ENCODE results near the gene ADGRG6. TPM values are rescaled to one million over a fixed set of nuclear protein-coding genes. Genes with fewer than 3 reads are reported as not detected.
"Not testable (repeated sequence)": the region's sequence is repeated elsewhere in the genome, so short reads cannot be mapped to it uniquely, and the experiment has no call there.

Gene ADGRG6
- total RNA-seq, 1 experiment from 2014 or later, result 2.2 TPM

GRCh38 chr6:142443532-142443931, 141.7 kb downstream of the ADGRG6 start:
- no peak for DNase-seq (ENCODE audit: low read depth)

GRCh38 chr6:142444376-142444775, 142.6 kb downstream of the ADGRG6 start:
- DNase-seq (ENCODE audit: low read depth), result no peak

GRCh38 chr6:142444881-142445301, 143.1 kb downstream of the ADGRG6 start:
- peak; percentile 5 for DNase-seq (ENCODE audit: low read depth)

- DNase-seq (ENCODE audit: low read depth), result no peak
Measured at GRCh38 chr6:142446168-142446567, 144.4 kb downstream of the ADGRG6 start.

- no peak for DNase-seq (ENCODE audit: low read depth)
Measured at GRCh38 chr6:142446576-142446975, 144.8 kb downstream of the ADGRG6 start.

- DNase-seq (ENCODE audit: low read depth), result no peak
Measured at GRCh38 chr6:142448091-142448729, 146.4 kb downstream of the ADGRG6 start.

- not testable (repeated sequence) for DNase-seq (ENCODE audit: low read depth)
Measured at GRCh38 chr6:142450856-142451255, 149.0 kb downstream of the ADGRG6 start.

GRCh38 chr6:142452993-142453392, 151.2 kb downstream of the ADGRG6 start:
- no peak for DNase-seq (ENCODE audit: low read depth)

- DNase-seq (ENCODE audit: low read depth), result not testable (repeated sequence)
Measured at GRCh38 chr6:142454196-142454595, 152.4 kb downstream of the ADGRG6 start.

GRCh38 chr6:142454848-142455247, 153.0 kb downstream of the ADGRG6 start:
- not testable (repeated sequence) for DNase-seq (ENCODE audit: low read depth)

GRCh38 chr6:142455957-142456589, 154.3 kb downstream of the ADGRG6 start:
- no peak for DNase-seq (ENCODE audit: low read depth)

GRCh38 chr6:142457638-142458406, 156.0 kb downstream of the ADGRG6 start:
- no peak for DNase-seq (ENCODE audit: low read depth)

- no peak for DNase-seq (ENCODE audit: low read depth)
Measured at GRCh38 chr6:142458836-142459235, 157.0 kb downstream of the ADGRG6 start.

GRCh38 chr6:142459271-142459670, 157.5 kb downstream of the ADGRG6 start:
- DNase-seq (ENCODE audit: low read depth), result no peak

GRCh38 chr6:142462260-142462659, 160.5 kb downstream of the ADGRG6 start:
- DNase-seq (ENCODE audit: low read depth), result no peak

- DNase-seq (ENCODE audit: low read depth), result no peak
Measured at GRCh38 chr6:142463988-142464387, 162.2 kb downstream of the ADGRG6 start.

- DNase-seq (ENCODE audit: low read depth), result no peak
Measured at GRCh38 chr6:142469220-142469619, 167.4 kb downstream of the ADGRG6 start.

GRCh38 chr6:142470421-142470820, 168.6 kb downstream of the ADGRG6 start:
- no peak for DNase-seq (ENCODE audit: low read depth)

- DNase-seq (ENCODE audit: low read depth), result peak; percentile 63
Measured at GRCh38 chr6:142474531-142475289, 172.9 kb downstream of the ADGRG6 start.

- DNase-seq (ENCODE audit: low read depth), result no peak
Measured at GRCh38 chr6:142476452-142476851, 174.6 kb downstream of the ADGRG6 start.

GRCh38 chr6:142478117-142478516, 176.3 kb downstream of the ADGRG6 start:
- DNase-seq (ENCODE audit: low read depth), result peak; percentile 53

GRCh38 chr6:142481466-142481865, 179.7 kb downstream of the ADGRG6 start:
- no peak for DNase-seq (ENCODE audit: low read depth)

Data from Daoy (cell line).